ENCODE measurements around the gene SUSD4. TPM values are rescaled to one million over a fixed set of nuclear protein-coding genes. Genes with fewer than 3 reads are reported as not detected.

SUSD4 gene
- polyA plus RNA-seq, 4 donors, result 0.27 to 1.5 (median 0.61) TPM; not detected in 1

DNA sequence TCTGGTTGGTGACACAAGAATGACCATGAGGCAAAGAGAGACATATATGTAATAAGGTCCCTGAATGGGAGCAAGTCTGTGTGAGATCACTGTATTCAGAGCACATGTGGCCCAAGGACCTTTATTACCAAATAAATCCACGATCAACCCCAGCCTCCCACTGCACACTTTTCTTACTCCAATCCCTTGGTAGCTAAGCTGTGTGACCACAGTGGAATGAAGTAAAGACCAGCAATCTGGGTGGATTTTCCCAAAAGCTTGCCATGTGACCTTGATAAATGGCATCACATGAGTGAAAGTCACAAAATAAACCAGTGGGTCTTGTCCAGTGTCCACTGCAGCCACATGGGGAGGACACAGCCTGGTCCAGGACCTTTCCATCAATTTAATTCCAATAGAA is 184.2 kb downstream of the SUSD4 start:
- H3K27me3 ChIP-seq (ENCODE audit: control insufficient read depth in 3 of 3, insufficient read depth in 3 of 3, low read length in 3 of 3), result no peaks in the 10 kb centered on the region
- H3K27ac ChIP-seq (ENCODE audit: low read depth in 1 of 3, low read length in 2 of 3), result no peak overlapping the region
- DNase-seq (no peak), FAIRE-seq (no peak)
- H3K4me3 ChIP-seq (ENCODE audit: low read depth in 1 of 3, low read length in 3 of 3), result no peak overlapping the region
- no peaks in the 10 kb centered on the region for H3K9me3 ChIP-seq (ENCODE audit: control insufficient read depth in 2 of 2, insufficient read depth in 1 of 2, low read depth in 1 of 2, low read length in 1 of 2)
- no peaks in the 10 kb centered on the region for H3K36me3 ChIP-seq (ENCODE audit: control insufficient read depth in 3 of 3, insufficient read depth in 2 of 3, low read depth in 1 of 3, low read length in 3 of 3)
- 94 to 97% (median 95%) methylated on average over 1 of the region's 1 CpG for WGBS, 3 donors
- H3K4me1 ChIP-seq (ENCODE audit: control insufficient read depth in 3 of 3, insufficient read depth in 2 of 3, low read depth in 1 of 3, low read length in 2 of 3), result no peaks in the 10 kb centered on the region

DNA sequence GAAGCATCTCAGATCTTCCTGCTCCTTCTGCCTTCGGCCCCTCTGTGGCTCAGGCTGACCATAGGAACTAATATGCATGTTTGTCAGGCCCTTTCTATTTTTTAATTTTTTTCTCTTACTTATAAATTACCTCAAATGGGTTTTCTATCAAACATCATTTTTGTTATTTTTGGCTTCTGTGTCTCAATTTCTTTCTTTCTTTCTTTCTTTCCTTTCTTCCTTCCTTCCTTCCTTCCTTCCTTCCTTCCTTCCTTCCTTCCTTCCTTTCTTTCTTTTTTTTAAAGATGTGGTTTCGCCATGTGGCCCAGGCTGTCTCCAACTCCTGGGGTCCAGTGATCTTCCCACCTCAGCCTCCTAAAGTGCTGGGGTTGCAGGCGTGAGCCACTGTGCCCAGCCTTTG is 184.7 kb downstream of the SUSD4 start:
- H3K4me3 ChIP-seq (ENCODE audit: low read depth in 1 of 3, low read length in 3 of 3), result no peak overlapping the region
- FAIRE-seq (no peak), DNase-seq (no peak)
- H3K36me3 ChIP-seq (ENCODE audit: control insufficient read depth in 3 of 3, insufficient read depth in 2 of 3, low read depth in 1 of 3, low read length in 3 of 3), result no peaks in the 10 kb centered on the region
- H3K4me1 ChIP-seq (ENCODE audit: control insufficient read depth in 3 of 3, insufficient read depth in 2 of 3, low read depth in 1 of 3, low read length in 2 of 3), result no peaks in the 10 kb centered on the region
- H3K27me3 ChIP-seq (ENCODE audit: control insufficient read depth in 3 of 3, insufficient read depth in 3 of 3, low read length in 3 of 3), result no peaks in the 10 kb centered on the region
- H3K9me3 ChIP-seq (ENCODE audit: control insufficient read depth in 2 of 2, insufficient read depth in 1 of 2, low read depth in 1 of 2, low read length in 1 of 2), result no peaks in the 10 kb centered on the region
- no peak overlapping the region for H3K27ac ChIP-seq (ENCODE audit: low read depth in 1 of 3, low read length in 2 of 3)
- WGBS, 3 donors, result 83 to 96% (median 90%) methylated on average over 3 of the region's 3 CpGs

DNA sequence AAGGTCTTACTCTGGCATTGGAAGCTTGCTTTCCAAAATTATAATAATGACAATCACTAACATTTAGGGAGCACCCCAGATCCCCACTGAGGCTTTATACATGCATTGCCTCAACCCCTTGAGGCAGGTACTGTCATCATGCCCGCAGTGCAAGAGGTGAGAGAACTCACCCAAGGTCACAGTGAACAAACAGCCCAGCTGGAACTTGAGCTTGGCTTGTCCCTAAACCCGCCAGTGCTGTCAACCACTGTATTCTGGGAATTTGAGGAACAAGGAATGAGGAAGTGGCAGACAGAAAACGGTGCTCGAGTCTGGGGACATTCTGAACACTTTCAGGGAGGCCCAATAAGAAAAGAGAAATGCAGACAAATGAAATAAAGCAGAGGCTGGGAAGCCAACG is 186.3 kb downstream of the SUSD4 start:
- no peaks in the 10 kb centered on the region for H3K4me1 ChIP-seq (ENCODE audit: control insufficient read depth in 3 of 3, insufficient read depth in 2 of 3, low read depth in 1 of 3, low read length in 2 of 3)
- no peaks in the 10 kb centered on the region for H3K36me3 ChIP-seq (ENCODE audit: control insufficient read depth in 3 of 3, insufficient read depth in 2 of 3, low read depth in 1 of 3, low read length in 3 of 3)
- DNase-seq (peak in 1 of 2 donors; percentile 18), FAIRE-seq (no peak)
- H3K27ac ChIP-seq (ENCODE audit: low read depth in 1 of 3, low read length in 2 of 3), result no peak overlapping the region
- no peaks in the 10 kb centered on the region for H3K27me3 ChIP-seq (ENCODE audit: control insufficient read depth in 3 of 3, insufficient read depth in 3 of 3, low read length in 3 of 3)
- WGBS, 3 donors, result 25 to 35% (median 30%) methylated on average over 5 of the region's 5 CpGs
- H3K4me3 ChIP-seq (ENCODE audit: low read depth in 1 of 3, low read length in 3 of 3), result no peak overlapping the region
- no peaks in the 10 kb centered on the region for H3K9me3 ChIP-seq (ENCODE audit: control insufficient read depth in 2 of 2, insufficient read depth in 1 of 2, low read depth in 1 of 2, low read length in 1 of 2)

DNA sequence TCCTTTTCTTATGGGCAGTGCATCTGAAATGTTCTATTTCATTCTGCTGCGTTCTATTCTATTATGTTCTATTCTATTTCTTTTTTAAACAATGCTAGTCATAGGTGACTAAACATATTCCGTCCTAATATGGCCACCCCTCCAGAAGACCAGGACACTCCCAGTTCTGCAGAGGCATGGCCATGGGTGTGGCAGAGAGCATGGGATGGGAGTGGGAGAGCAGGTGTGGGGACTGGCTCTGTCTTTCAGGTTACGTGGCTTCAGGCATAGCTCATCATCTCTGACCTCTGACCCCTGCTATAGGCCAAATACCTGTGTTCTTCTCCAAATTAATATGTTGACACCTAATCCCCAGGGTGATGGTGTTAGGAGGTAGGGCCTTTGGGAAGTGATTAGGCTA is 187.5 kb downstream of the SUSD4 start:
- Histone ChIP-seq H3K36me3 (ENCODE audit: control insufficient read depth in 3 of 3, insufficient read depth in 2 of 3, low read depth in 1 of 3, low read length in 3 of 3) (no peaks in the 10 kb centered on the region), H3K9me3 (ENCODE audit: control insufficient read depth in 2 of 2, insufficient read depth in 1 of 2, low read depth in 1 of 2, low read length in 1 of 2) (no peaks in the 10 kb centered on the region), H3K4me3 (ENCODE audit: low read depth in 1 of 3, low read length in 3 of 3) (no peak overlapping the region), H3K27me3 (ENCODE audit: control insufficient read depth in 3 of 3, insufficient read depth in 3 of 3, low read length in 3 of 3) (no peaks in the 10 kb centered on the region), H3K4me1 (ENCODE audit: control insufficient read depth in 3 of 3, insufficient read depth in 2 of 3, low read depth in 1 of 3, low read length in 2 of 3) (no peaks in the 10 kb centered on the region), H3K27ac (ENCODE audit: low read depth in 1 of 3, low read length in 2 of 3) (no peak overlapping the region)
- 69 to 91% (median 73%) methylated on average over 3 of the region's 3 CpGs for WGBS, 3 donors
- DNase-seq, result no peak
- no peak for FAIRE-seq

DNA sequence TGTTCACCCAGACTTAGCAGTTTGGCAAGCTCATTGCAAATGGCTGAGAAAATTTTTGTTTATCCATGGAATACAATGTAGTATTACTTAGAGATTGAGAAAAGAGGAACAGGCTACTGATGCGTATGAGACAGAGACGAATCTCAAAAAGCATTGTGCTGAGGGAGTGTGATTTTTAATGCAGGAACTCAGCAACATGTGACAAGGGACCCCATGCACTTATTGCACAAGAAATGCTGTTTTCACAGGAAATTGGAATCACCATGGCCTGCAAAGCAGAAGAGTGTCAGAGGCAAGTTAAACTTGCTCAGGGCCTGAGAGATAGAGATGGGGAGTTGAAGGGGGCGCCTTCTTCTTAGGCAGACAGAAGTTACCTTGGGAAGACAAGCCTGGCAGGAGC is 188.3 kb downstream of the SUSD4 start:
- no peak overlapping the region for H3K4me3 ChIP-seq (ENCODE audit: low read depth in 1 of 3, low read length in 3 of 3)
- no peaks in the 10 kb centered on the region for H3K36me3 ChIP-seq (ENCODE audit: control insufficient read depth in 3 of 3, insufficient read depth in 2 of 3, low read depth in 1 of 3, low read length in 3 of 3)
- no peaks in the 10 kb centered on the region for H3K9me3 ChIP-seq (ENCODE audit: control insufficient read depth in 2 of 2, insufficient read depth in 1 of 2, low read depth in 1 of 2, low read length in 1 of 2)
- DNase-seq (no peak), FAIRE-seq (no peak)
- H3K4me1 ChIP-seq (ENCODE audit: control insufficient read depth in 3 of 3, insufficient read depth in 2 of 3, low read depth in 1 of 3, low read length in 2 of 3), result no peaks in the 10 kb centered on the region
- peak overlapping the region in 1 of 3 donors; percentile 53 for H3K27ac ChIP-seq (ENCODE audit: low read depth in 1 of 3, low read length in 2 of 3)
- no peaks in the 10 kb centered on the region for H3K27me3 ChIP-seq (ENCODE audit: control insufficient read depth in 3 of 3, insufficient read depth in 3 of 3, low read length in 3 of 3)
- 78 to 96% (median 89%) methylated on average over 3 of the region's 3 CpGs for WGBS, 3 donors

DNA sequence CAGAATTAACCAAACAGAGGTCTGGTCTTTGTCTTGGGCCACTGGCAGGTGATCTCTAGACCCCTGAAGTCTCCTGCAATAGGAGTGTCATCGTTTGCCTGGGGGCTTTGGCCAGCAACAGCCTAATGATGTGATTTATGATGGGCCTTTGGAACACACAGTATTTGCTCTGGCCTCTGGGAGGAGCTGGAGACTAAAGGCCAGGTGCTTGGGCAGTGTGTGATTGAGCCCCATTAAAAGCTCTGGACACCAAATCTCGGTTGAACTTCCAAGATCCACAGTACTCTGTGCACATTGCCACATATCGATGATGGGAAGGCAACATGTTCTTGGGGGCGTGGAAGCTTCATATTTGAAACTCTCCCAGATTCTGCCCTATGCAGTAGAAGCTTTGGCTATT is 188.9 kb downstream of the SUSD4 start:
- Histone ChIP-seq H3K36me3 (ENCODE audit: control insufficient read depth in 3 of 3, insufficient read depth in 2 of 3, low read depth in 1 of 3, low read length in 3 of 3) (no peaks in the 10 kb centered on the region), H3K4me3 (ENCODE audit: low read depth in 1 of 3, low read length in 3 of 3) (no peak overlapping the region), H3K4me1 (ENCODE audit: control insufficient read depth in 3 of 3, insufficient read depth in 2 of 3, low read depth in 1 of 3, low read length in 2 of 3) (no peaks in the 10 kb centered on the region), H3K9me3 (ENCODE audit: control insufficient read depth in 2 of 2, insufficient read depth in 1 of 2, low read depth in 1 of 2, low read length in 1 of 2) (no peaks in the 10 kb centered on the region), H3K27ac (ENCODE audit: low read depth in 1 of 3, low read length in 2 of 3) (peak overlapping the region in 1 of 3 donors; percentile 31), H3K27me3 (ENCODE audit: control insufficient read depth in 3 of 3, insufficient read depth in 3 of 3, low read length in 3 of 3) (no peaks in the 10 kb centered on the region)
- DNase-seq (peak in 1 of 2 donors; percentile 29), FAIRE-seq (no peak)
- 56 to 67% (median 64%) methylated on average over 4 of the region's 4 CpGs for WGBS, 3 donors

Other genes starting within 250 kb of the SUSD4 start
- 1 to 10 TPM in 2 of 4 donors, not detected in 2; 1.8 TPM for gene TLR5, start 220.9 kb downstream of the SUSD4 start, polyA plus RNA-seq
- gene CCDC185, start 29.2 kb upstream of the SUSD4 start, polyA plus RNA-seq, result not detected